Activated CD4-positive, CD25-positive, alpha-beta regulatory T cell treated with anti-CD3 and anti-CD28 coated beads, Interleukin-2, amount 50 U/mL, for 16 hours (primary cell): ENCODE measurements around the gene AZI2.
A peak's percentile ranks its signal among the peaks of the same experiment; 100 is the strongest.

Source experiments
- DNase-seq: peaks from one replicate; pipeline ENCODE4 v3.0.0-alpha.2; 2020; ENCODE audit warnings: low read depth, low spot score

The AZI2 gene, protein sequence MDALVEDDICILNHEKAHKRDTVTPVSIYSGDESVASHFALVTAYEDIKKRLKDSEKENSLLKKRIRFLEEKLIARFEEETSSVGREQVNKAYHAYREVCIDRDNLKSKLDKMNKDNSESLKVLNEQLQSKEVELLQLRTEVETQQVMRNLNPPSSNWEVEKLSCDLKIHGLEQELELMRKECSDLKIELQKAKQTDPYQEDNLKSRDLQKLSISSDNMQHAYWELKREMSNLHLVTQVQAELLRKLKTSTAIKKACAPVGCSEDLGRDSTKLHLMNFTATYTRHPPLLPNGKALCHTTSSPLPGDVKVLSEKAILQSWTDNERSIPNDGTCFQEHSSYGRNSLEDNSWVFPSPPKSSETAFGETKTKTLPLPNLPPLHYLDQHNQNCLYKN

DNA sequence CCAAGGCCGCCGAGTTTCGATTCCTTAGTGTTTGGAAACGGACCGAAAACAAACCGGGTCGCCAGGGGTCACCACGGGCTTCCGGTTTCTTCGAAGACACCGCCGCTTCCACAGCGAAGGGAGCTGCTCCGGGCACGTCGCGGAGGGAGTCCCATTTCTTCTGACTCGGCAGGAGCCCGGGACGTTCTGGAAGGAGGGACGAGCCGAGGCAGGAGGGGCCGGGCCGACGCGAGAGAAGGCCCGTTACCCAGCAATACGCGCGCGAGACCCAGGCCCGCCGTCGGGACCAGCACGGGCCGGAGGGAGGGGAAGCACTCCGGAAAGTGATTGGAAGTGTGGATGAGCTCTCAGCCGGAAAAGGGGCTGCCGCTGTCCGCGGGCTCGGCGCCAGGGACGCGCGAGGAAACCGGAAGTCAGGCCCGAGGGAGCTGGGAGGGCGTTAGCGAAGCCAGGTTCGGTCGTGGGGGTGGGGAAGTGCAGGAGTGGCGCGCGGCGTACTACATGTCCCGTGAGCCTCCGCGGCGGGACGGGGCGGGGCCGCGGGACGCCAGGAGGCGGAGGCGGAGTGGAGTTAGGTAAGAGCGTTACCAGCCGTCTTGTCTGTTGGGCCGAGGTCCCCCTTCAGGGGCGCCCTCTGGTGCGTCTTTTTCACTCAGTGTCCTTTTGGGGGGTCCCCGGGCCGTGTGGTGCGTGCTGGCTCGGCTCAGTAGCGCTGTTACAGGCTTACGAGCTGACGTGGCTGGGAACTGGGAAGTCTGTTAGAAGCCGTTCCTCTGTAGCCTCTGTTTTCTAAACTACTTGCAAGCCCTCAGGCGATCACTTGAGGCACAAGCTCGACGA is at the start of gene AZI2, which contains the start of gene ZCWPW2:
Gene AZI2, minus strand, starts transcription at position 196 of the 840 bp plus-strand sequence. CDS start 8,207 bp downstream, outside the sequence.
Gene ZCWPW2, plus strand, starts transcription at position 93 of the 840 bp plus-strand sequence. CDS start 64,348 bp downstream, outside the sequence.
- peak; percentile 81 for DNase-seq

DNA sequence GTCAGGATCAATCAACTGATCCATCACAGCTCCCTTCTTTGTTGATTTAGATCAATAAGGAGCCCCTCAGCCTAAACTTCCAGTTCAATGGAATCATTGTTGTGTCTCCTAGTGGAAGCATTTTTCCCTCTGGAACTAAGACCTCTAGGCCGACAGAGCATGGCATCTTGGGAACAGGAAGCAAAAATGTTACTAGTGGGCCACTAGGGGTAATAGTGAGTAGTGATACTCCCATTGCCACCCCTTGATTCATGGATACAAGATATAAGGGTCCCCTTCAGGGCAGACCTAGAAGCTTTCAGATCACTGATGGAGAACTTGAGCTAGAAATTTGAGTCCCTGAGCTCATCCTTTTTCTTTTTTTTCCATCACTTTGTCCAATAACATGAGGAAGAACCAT is 40.4 kb upstream of the AZI2 start:
- DNase-seq, result no peak

- no peak for DNase-seq
Measured at GRCh38 chr3:28386049-28386448, 37.4 kb upstream of the AZI2 start.

DNA sequence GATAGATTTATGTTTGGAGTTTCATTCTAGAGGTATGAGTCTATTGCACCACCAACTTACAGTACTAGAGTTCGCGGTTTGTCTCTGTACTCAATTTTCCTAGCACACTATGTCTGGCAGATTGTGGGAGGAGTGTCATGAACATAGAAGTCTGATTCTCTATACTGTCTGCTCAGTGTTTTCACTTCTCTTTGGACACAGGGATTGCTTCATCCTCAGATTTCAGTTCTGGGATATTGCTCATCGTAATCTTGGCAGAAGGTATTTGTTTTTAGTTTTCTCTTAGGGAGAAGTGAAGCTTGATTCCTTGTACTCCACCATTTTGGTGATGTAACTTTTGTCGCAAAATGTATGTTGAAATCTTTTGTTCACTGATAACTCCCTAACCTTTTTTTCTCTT is 27.8 kb upstream of the AZI2 start:
- no peak for DNase-seq

GRCh38 chr3:28349469-28350000 is 911 bp upstream of the AZI2 start:
- no peak for DNase-seq

GRCh38 chr3:28348265-28348628 is 377 bp downstream of the AZI2 start:
- no peak for DNase-seq

- DNase-seq, result no peak
Measured at GRCh38 chr3:28347374-28348264, 1.0 kb downstream of the AZI2 start.

GRCh38 chr3:28345690-28346089 is 2.9 kb downstream of the AZI2 start:
- DNase-seq, result no peak

DNA sequence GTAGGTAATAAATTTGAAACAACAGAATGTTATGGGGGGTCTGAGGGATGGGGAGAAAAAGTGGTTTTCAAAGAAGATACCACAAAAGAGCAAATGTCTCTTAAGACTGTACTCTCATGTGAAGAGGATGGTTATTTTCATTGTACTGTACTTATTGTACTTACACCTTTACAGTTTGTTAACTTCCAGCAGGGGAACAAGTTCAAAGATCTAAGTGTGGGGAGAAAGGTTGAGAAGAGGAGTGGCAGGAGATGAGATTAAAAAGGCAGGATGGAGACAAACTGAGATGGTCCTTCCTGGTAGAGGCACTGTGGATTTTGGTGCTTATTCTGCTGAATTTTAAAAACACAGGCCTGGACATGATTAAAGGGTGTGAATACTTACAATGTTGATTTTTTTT is 5.5 kb downstream of the AZI2 start:
- DNase-seq, result no peak

- DNase-seq, result no peak
Measured at GRCh38 chr3:28337230-28337629, 11.4 kb downstream of the AZI2 start.

GRCh38 chr3:28335246-28335645 is 13.4 kb downstream of the AZI2 start:
- no peak for DNase-seq

DNA sequence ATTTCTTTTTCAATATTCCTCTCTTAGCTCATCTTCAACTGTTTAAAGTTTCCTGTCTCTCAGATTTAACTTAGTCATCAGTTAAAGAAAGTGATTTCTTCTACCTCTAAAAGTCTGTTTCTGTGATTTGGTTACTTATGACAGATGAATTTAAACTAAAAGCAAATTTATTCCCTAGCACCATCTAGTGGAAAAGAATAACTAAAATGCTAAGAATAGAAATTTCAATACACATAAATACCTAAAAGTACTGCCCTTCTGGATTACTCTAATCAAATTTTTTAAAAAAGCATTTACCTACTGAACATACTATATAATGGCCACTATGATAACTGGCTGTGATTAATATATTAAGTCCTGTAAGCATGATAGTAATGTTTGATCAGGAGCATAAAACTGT is 14.1 kb downstream of the AZI2 start:
- DNase-seq, result no peak

GRCh38 chr3:28328188-28329151 is 20.2 kb downstream of the AZI2 start:
- no peak for DNase-seq

GRCh38 chr3:28326458-28326926 is 22.1 kb downstream of the AZI2 start:
- no peak for DNase-seq

DNA sequence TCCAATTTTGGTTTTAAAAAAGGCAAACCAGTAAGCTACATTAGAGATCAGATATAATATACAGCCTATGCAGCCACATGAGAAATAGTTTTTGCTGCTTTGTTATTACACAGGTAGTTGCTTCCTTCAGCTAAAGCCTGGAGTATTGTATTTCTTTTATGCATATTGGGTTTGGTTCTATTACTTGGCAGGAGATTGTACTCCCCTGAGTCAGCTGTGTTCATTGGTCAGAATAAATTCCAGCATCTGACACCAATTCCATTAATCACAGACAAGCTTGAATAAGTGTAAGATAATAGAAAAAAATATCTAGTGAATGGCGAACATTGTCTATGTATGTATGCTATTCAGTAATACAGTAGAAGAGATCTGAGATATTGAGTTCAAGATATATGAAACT is 26.2 kb downstream of the AZI2 start:
- no peak for DNase-seq

- DNase-seq, result no peak
Measured at GRCh38 chr3:28320981-28321380, 27.6 kb downstream of the AZI2 start.

- no peak for DNase-seq
Measured at GRCh38 chr3:28317438-28318022, 31.1 kb downstream of the AZI2 start.

- DNase-seq, result no peak
Measured at GRCh38 chr3:28316226-28316625, 32.4 kb downstream of the AZI2 start.

- DNase-seq, result no peak
Measured at GRCh38 chr3:28315711-28316110, 32.9 kb downstream of the AZI2 start.

- no peak for DNase-seq
Measured at GRCh38 chr3:28308196-28308595, 40.4 kb downstream of the AZI2 start.
